ENCODE results near the gene SPEF1. TPM values are rescaled to one million over a fixed set of nuclear protein-coding genes. Genes with fewer than 3 reads are reported as not detected.
A peak's percentile ranks its signal among the peaks of the same experiment; 100 is the strongest.

SPEF1 gene
- total RNA-seq, 2 experiments from 2014 or later = not detected

DNA sequence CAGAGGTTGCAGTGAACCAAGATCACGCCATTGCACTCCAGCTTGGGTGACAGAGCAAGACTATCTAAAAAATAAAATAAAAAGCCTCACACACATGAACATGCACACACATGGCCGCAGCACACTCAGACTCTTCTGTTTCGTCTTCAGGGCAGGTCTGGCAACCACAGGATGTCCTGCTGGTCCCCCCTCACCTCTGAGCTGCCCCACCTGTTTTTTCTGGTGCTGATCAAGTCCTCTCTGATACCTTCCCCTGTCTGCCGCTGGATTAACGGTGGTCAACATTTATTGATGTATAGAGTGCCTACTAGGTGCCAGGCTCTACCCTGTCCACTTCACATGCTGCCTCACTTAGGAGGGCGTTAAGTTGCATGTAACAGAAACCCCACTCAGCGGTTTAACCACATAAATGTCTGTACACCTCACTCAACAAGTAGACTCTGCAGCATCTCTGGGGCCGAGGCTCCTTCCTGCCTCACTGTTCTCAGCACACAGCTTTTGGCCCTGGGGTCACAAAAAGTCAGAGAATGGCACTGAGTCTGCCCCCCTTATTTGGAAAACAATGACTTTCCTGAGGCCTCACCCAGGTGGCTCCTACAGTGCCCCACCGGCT is 34.6 kb upstream of the SPEF1 start:
- POLR2A ChIA-PET = interaction anchor here (1.0 to 6.6 kb wide), 6 partner anchors 12 to 267 kb away, joined by 3 to 89 read pairs (median 24); partner anchors contain the start of genes ADISSP, CDC25B and CENPB
- Histone ChIP-seq H3K4me3 (ENCODE audit: low read length) (no peak overlapping the region), H3K4me1 (ENCODE audit: insufficient read depth, low read length) (peaks cover 90% of the 10 kb centered on the region), H3K36me3 (ENCODE audit: insufficient read depth, low read length) (no peaks in the 10 kb centered on the region), H3K27ac (ENCODE audit: low read depth in 1 of 2, low read length in 2 of 2) (peak overlapping the region; percentile 21 to 47), H3K9me3 (ENCODE audit: control insufficient read depth in 1 of 2, insufficient read depth in 1 of 2, low read length in 2 of 2) (no peaks in the 10 kb centered on the region), H3K27me3 (ENCODE audit: control insufficient read depth in 1 of 2, insufficient read depth in 2 of 2, low read length in 2 of 2) (no peaks in the 10 kb centered on the region)
- intact Hi-C loops (cut with DNase I, micrococcal nuclease) = no loop called here
- no peak for ATAC-seq (ENCODE audit: poor library complexity)
- peak overlapping the region; percentile 85 for H3K27ac Mint-ChIP-seq
- CTCF ChIA-PET = interaction anchor here (1.1 to 3.9 kb wide), 2 partner anchors 29 to 39 kb away, joined by 3 to 20 read pairs; partner anchors contain the start of gene CENPB
- peak in 9 of 14 experiments; percentile 23 to 73 (median 48) for DNase-seq
- no peaks in the 10 kb centered on the region for H3K27me3 Mint-ChIP-seq
- TF ChIP-seq, protein P1, sequence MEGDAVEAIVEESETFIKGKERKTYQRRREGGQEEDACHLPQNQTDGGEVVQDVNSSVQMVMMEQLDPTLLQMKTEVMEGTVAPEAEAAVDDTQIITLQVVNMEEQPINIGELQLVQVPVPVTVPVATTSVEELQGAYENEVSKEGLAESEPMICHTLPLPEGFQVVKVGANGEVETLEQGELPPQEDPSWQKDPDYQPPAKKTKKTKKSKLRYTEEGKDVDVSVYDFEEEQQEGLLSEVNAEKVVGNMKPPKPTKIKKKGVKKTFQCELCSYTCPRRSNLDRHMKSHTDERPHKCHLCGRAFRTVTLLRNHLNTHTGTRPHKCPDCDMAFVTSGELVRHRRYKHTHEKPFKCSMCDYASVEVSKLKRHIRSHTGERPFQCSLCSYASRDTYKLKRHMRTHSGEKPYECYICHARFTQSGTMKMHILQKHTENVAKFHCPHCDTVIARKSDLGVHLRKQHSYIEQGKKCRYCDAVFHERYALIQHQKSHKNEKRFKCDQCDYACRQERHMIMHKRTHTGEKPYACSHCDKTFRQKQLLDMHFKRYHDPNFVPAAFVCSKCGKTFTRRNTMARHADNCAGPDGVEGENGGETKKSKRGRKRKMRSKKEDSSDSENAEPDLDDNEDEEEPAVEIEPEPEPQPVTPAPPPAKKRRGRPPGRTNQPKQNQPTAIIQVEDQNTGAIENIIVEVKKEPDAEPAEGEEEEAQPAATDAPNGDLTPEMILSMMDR (IDR thresholded peaks at IDR 0.05) = no peak
- H3K9me3 Mint-ChIP-seq = no peaks in the 10 kb centered on the region
- peak overlapping the region; percentile 76 for H3K4me3 Mint-ChIP-seq
- H3K4me1 Mint-ChIP-seq (ENCODE audit: low read depth) = peaks cover 75% of the 10 kb centered on the region
- H3K36me3 Mint-ChIP-seq (ENCODE audit: low read depth) = peaks cover 3% of the 10 kb centered on the region

DNA sequence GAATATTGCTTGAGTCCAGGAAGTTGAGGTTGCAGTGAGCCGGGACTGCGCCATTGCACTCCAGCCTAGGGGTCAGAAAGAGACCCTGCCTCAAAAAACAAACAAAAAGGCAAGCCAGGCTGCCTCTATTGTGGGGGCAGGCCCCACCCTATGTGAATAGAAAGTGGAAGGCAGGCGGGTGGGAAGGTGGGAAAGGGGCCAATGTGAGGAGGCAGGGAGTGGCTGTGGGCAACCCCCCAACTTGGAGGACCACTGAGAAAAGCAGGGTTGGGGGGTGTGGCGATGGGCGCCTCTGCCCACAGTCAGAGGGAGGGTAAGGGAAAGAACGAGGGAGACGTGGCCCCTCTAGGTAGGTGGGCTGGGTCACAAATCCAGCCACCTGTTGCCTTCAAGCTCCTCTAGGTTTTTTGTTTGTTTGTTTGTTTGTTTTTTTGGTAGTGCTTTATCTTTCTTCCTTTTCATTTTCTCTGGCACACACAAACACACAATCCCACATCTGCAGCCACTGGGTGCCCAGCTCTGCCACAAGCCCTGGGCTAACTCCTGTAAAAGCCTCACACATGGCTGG is 33.8 kb upstream of the SPEF1 start:
- Histone ChIP-seq H3K27ac (ENCODE audit: low read depth in 1 of 2, low read length in 2 of 2) (peak overlapping the region; percentile 21 to 47), H3K27me3 (ENCODE audit: control insufficient read depth in 1 of 2, insufficient read depth in 2 of 2, low read length in 2 of 2) (no peaks in the 10 kb centered on the region), H3K4me3 (ENCODE audit: low read length) (no peak overlapping the region), H3K4me1 (ENCODE audit: insufficient read depth, low read length) (peaks cover 97% of the 10 kb centered on the region), H3K9me3 (ENCODE audit: control insufficient read depth in 1 of 2, insufficient read depth in 1 of 2, low read length in 2 of 2) (no peaks in the 10 kb centered on the region), H3K36me3 (ENCODE audit: insufficient read depth, low read length) (no peaks in the 10 kb centered on the region)
- ChIA-PET CTCF (interaction anchor here (1.1 to 3.9 kb wide), 2 partner anchors 28 to 40 kb away, joined by 3 to 20 read pairs; partner anchors contain the start of gene CENPB), POLR2A (interaction anchor here (1.0 to 6.6 kb wide), 6 partner anchors 10 to 268 kb away, joined by 3 to 89 read pairs (median 24); partner anchors contain the start of genes ADISSP, CDC25B and CENPB)
- intact Hi-C loops (cut with DNase I, micrococcal nuclease) = loop anchor here in 1 of 2 experiments (5.0 kb wide), 1 partner anchor 48 kb away; the partner anchor contains the start of gene ADISSP
- H3K4me1 Mint-ChIP-seq (ENCODE audit: low read depth) = peaks cover 77% of the 10 kb centered on the region
- DNase-seq (peak in 1 of 14 experiments; percentile 9), ATAC-seq (ENCODE audit: poor library complexity) (no peak)
- H3K27ac Mint-ChIP-seq = peak overlapping the region; percentile 85
- TF ChIP-seq, protein P1 (IDR thresholded peaks at IDR 0.05) = no peak
- no peaks in the 10 kb centered on the region for H3K27me3 Mint-ChIP-seq
- no peaks in the 10 kb centered on the region for H3K36me3 Mint-ChIP-seq (ENCODE audit: low read depth)
- H3K4me3 Mint-ChIP-seq = no peak overlapping the region
- H3K9me3 Mint-ChIP-seq = no peaks in the 10 kb centered on the region

DNA sequence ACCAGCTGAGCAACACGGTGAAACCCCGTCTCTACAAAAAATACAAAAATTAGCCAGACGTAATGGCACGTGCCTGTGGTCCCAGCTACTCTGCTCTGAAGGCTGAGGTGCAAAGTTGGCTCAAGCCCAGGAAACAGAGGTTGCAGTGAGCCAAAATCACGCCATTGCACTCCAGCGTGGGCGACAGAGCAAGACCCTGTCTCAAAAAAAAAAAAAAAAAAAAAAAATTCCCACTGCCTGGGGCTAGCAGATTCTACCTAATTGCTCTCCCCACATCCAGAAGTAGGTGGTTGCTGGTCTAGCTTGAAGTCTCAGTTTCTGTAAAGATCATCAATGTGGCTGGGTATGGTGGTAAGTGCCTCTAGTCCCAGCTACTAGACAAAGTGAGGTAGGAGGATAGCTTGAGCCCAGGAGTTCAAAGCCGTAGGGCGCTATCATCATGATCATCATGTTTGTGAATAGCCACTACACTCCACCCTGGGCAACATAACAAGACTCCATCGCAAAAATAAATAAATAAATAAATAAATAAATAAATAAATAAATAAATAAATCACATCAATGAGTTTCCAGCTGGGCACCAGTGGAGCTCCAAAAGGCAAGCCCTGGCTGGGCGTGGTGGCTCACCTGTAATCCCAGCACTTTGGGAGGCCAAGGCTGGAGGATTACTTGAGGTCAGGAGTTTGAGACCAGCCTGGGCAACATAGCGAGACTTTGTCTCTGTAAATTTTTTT is 32.8 kb upstream of the SPEF1 start:
- intact Hi-C loops (cut with DNase I, micrococcal nuclease) = loop anchor here in 1 of 2 experiments (5.0 kb wide), 1 partner anchor 47 kb away; the partner anchor contains the start of gene ADISSP
- TF ChIP-seq, protein P1 (IDR thresholded peaks at IDR 0.05) = no peak
- Histone ChIP-seq H3K4me1 (ENCODE audit: insufficient read depth, low read length) (peaks cover 92% of the 10 kb centered on the region), H3K27ac (ENCODE audit: low read depth in 1 of 2, low read length in 2 of 2) (peak overlapping the region; percentile 49 to 97), H3K27me3 (ENCODE audit: control insufficient read depth in 1 of 2, insufficient read depth in 2 of 2, low read length in 2 of 2) (no peaks in the 10 kb centered on the region), H3K9me3 (ENCODE audit: control insufficient read depth in 1 of 2, insufficient read depth in 1 of 2, low read length in 2 of 2) (no peaks in the 10 kb centered on the region), H3K36me3 (ENCODE audit: insufficient read depth, low read length) (no peaks in the 10 kb centered on the region), H3K4me3 (ENCODE audit: low read length) (no peak overlapping the region)
- H3K36me3 Mint-ChIP-seq (ENCODE audit: low read depth) = no peaks in the 10 kb centered on the region
- ChIA-PET POLR2A (interaction anchor here (0.6 to 6.6 kb wide), 10 partner anchors 9 to 61 kb away, joined by 3 to 89 read pairs (median 4); partner anchors contain the start of genes ADISSP, CDC25B and CENPB), CTCF (interaction anchor here (1.2 to 3.9 kb wide), 2 partner anchors 27 to 41 kb away, joined by 5 to 20 read pairs; partner anchors contain the start of gene CENPB)
- DNase-seq = peak in 3 of 14 experiments; percentile 45 to 79 (median 64)
- no peaks in the 10 kb centered on the region for H3K27me3 Mint-ChIP-seq
- peaks cover 75% of the 10 kb centered on the region for H3K4me1 Mint-ChIP-seq (ENCODE audit: low read depth)
- H3K9me3 Mint-ChIP-seq = no peaks in the 10 kb centered on the region
- H3K4me3 Mint-ChIP-seq = peak overlapping the region; percentile 65
- ATAC-seq (ENCODE audit: poor library complexity) = no peak
- peak overlapping the region; percentile 98 for H3K27ac Mint-ChIP-seq
